Neuronal stem cell (in vitro differentiated cells): ENCODE measurements around the gene SNX1.
A peak's percentile ranks its signal among the peaks of the same experiment; 100 is the strongest.

Source experiments
- DNase-seq: peaks from one replicate; pipeline ENCODE4 v3.0.0-alpha.2; 2013; ENCODE audit warnings: low spot score
- H2AFZ ChIP-seq: one replicate; pipeline ENCODE4 v1.6.1; 2013; ENCODE audit warnings: mild to moderate bottlenecking, low read length, inconsistent platforms
- H2AK5ac ChIP-seq: 2 replicates; pipeline ENCODE4 v1.6.1; 2013; ENCODE audit warnings: low read depth, mild to moderate bottlenecking, inconsistent platforms, low read length, moderate library complexity, mixed read lengths
- H2BK120ac ChIP-seq: 2 replicates; pipeline ENCODE4 v1.6.1; 2013; ENCODE audit warnings: low read depth, mild to moderate bottlenecking, inconsistent platforms, low read length, moderate library complexity, mixed read lengths
- H2BK12ac ChIP-seq: one replicate; pipeline ENCODE4 v1.6.1; 2013; ENCODE audit warnings: low read length, inconsistent platforms
- H2BK15ac ChIP-seq: 2 replicates; pipeline ENCODE4 v1.6.1; 2013; ENCODE audit warnings: mild to moderate bottlenecking, low read length, inconsistent platforms, mixed read lengths
- H2BK5ac ChIP-seq: one replicate; pipeline ENCODE4 v1.6.1; 2013; ENCODE audit warnings: inconsistent platforms, mild to moderate bottlenecking, low read length, moderate library complexity
- H3K14ac ChIP-seq: one replicate; pipeline ENCODE4 v1.6.1; 2013; ENCODE audit warnings: low read length, inconsistent platforms
- H3K18ac ChIP-seq: 2 replicates; pipeline ENCODE4 v1.6.1; 2013; ENCODE audit warnings: low read length, inconsistent platforms
- H3K23ac ChIP-seq: 2 replicates; pipeline ENCODE4 v1.6.1; 2013; ENCODE audit warnings: low read depth, mild to moderate bottlenecking, mixed read lengths, low read length, inconsistent platforms; ENCODE audit not compliant: poor library complexity
- H3K27ac ChIP-seq: replicated peaks from 3 replicates; pipeline ENCODE4 v1.5.1; 2013; ENCODE audit warnings: low read length, inconsistent platforms
- H3K27me3 ChIP-seq, 3 experiments: 2 replicates each; pipeline ENCODE4 v1.6.1; 2013; ENCODE audit warnings: low read length in 3 of 3, mild to moderate bottlenecking in 2 of 3, inconsistent platforms in 1 of 3, low read depth in 1 of 3, mixed read lengths in 1 of 3, moderate library complexity in 1 of 3; ENCODE audit not compliant: control insufficient read depth in 3 of 3, insufficient read depth in 3 of 3
- H3K36me3 ChIP-seq, 2 donors: replicated peaks in 1 of 2; 2 replicates each; pipeline ENCODE4 v1.6.1; 2013; ENCODE audit warnings: low read length in 2 of 2; ENCODE audit not compliant: control insufficient read depth in 2 of 2, insufficient read depth in 2 of 2
- H3K4ac ChIP-seq: 2 replicates; pipeline ENCODE4 v1.6.1; 2013; ENCODE audit warnings: inconsistent platforms, mild to moderate bottlenecking, low read length, moderate library complexity
- H3K4me1 ChIP-seq, 2 donors: 1 replicate in 1 of 2; 2 replicates in 1 of 2; pipeline ENCODE4 v1.6.1; 2013; ENCODE audit warnings: low read length in 2 of 2, low read depth in 1 of 2; ENCODE audit not compliant: control insufficient read depth in 2 of 2, insufficient read depth in 1 of 2
- H3K4me2 ChIP-seq: one replicate; pipeline ENCODE4 v1.6.1; 2013; ENCODE audit warnings: mild to moderate bottlenecking, low read length, inconsistent platforms; ENCODE audit not compliant: insufficient read depth, poor library complexity, severe bottlenecking
- H3K4me3 ChIP-seq, 2 donors: 2 replicates each; pipeline ENCODE4 v1.5.1; 2013; ENCODE audit warnings: low read length in 2 of 2, mild to moderate bottlenecking in 2 of 2, inconsistent platforms in 1 of 2, moderate library complexity in 1 of 2
- H3K79me1 ChIP-seq: one replicate; pipeline ENCODE4 v1.6.1; 2013; ENCODE audit warnings: low read depth, mild to moderate bottlenecking, inconsistent platforms, low read length, moderate library complexity
- H3K9ac ChIP-seq: one replicate; pipeline ENCODE4 v1.6.1; 2013; ENCODE audit warnings: mild to moderate bottlenecking, low read depth, low read length, inconsistent platforms; ENCODE audit not compliant: poor library complexity
- H3K9me3 ChIP-seq, 2 donors: replicated peaks in 1 of 2; 2 replicates each; pipeline versions ENCODE3 to v1.6.1; 2013; ENCODE audit warnings: low read length in 2 of 2, mild to moderate bottlenecking in 2 of 2, inconsistent platforms in 1 of 2, low read depth in 1 of 2, mixed read lengths in 1 of 2, moderate library complexity in 1 of 2; ENCODE audit not compliant: control insufficient read depth in 2 of 2, insufficient read depth in 1 of 2
- H4K8ac ChIP-seq: one replicate; pipeline ENCODE4 v1.6.1; 2013; ENCODE audit warnings: low read depth, mild to moderate bottlenecking, inconsistent platforms, low read length, moderate library complexity
- H4K91ac ChIP-seq: one replicate; pipeline ENCODE4 v1.6.1; 2013; ENCODE audit warnings: low read length, low read depth, mild to moderate bottlenecking, inconsistent platforms; ENCODE audit not compliant: poor library complexity
- WGBS, 2 donors: extraction: QIAGEN DNeasy Blood & Tissue Kit; methylation state at CpG; one replicate each; pipeline ENCODE4 v1.1.7; 2013; ENCODE audit warnings: missing lambda C conversion rate in 2 of 2, mixed read lengths in 1 of 2; ENCODE audit not compliant: insufficient read length in 2 of 2, insufficient replicate concordance in 1 of 2; ENCODE audit errors: extremely low coverage in 2 of 2; 5-methylcytosine and 5-hydroxymethylcytosine counted together

The SNX1 gene

GRCh38 chr15:64162869-64163658 is 67.3 kb downstream of the SNX1 start, which contains the start of gene PPIB:
PPIB (minus strand) TSS chr15:64163022; CDS start chr15:64162986, 36 bp downstream.
- Histone ChIP-seq H2BK12ac (no peak within 1 kb of the TSS), H3K27ac (peak within 1 kb of the TSS; percentile 50), H4K8ac (no peak within 1 kb of the TSS), H3K4me1 (peaks cover 4 to 9% of the 10 kb centered on the region in 2 donors), H3K4me2 (peak within 1 kb of the TSS; percentile 50), H2AK5ac (peak within 1 kb of the TSS; percentile 60), H4K91ac (no peak within 1 kb of the TSS), H3K27me3 (no peaks in the 10 kb centered on the region), H2BK120ac (no peak within 1 kb of the TSS), H2BK15ac (no peak within 1 kb of the TSS), H3K9ac (peak within 1 kb of the TSS; percentile 95), H3K23ac (peak within 1 kb of the TSS; percentile 96), H3K18ac (peak within 1 kb of the TSS; percentile 92), H2BK5ac (no peak within 1 kb of the TSS), H3K4ac (no peak within 1 kb of the TSS), H3K36me3 (peaks cover 19 to 39% of the 10 kb centered on the region in 2 donors), H2AFZ (peak within 1 kb of the TSS; percentile 85), H3K79me1 (peaks cover 4% of the 10 kb centered on the region), H3K14ac (peak within 1 kb of the TSS; percentile 77), H3K9me3 (no peaks in the 10 kb centered on the region), H3K4me3 (peak within 1 kb of the TSS; percentile 70 to 100)
- WGBS, 2 donors = no CpG with 5 or more reads among the region's 69 CpGs
- DNase-seq = peak; percentile 92

- H3K9me3 ChIP-seq = no peaks in the 10 kb centered on the region
- H2BK120ac ChIP-seq = no peak overlapping the region
- H3K9ac ChIP-seq = no peak overlapping the region
- no peak overlapping the region for H3K23ac ChIP-seq
- no peak overlapping the region for H2BK15ac ChIP-seq
- H2BK12ac ChIP-seq = no peak overlapping the region
- no peak overlapping the region for H4K91ac ChIP-seq
- no peak overlapping the region for H3K27ac ChIP-seq
- H2BK5ac ChIP-seq = no peak overlapping the region
- WGBS, 2 donors = 100% methylated on average over 4 of the region's 14 CpGs; no CpG with 5 or more reads in 1 of the 2 donors
- H3K14ac ChIP-seq = no peak overlapping the region
- no peak overlapping the region for H3K4me2 ChIP-seq
- no peak overlapping the region for H2AK5ac ChIP-seq
- no peak overlapping the region for H3K18ac ChIP-seq
- H3K79me1 ChIP-seq = peaks cover 2% of the 10 kb centered on the region
- H3K4me3 ChIP-seq = peak overlapping the region in 1 of 2 donors; percentile 70
- H3K36me3 ChIP-seq = peaks cover 12 to 31% of the 10 kb centered on the region in 2 donors
- no peak overlapping the region for H3K4ac ChIP-seq
- DNase-seq = no peak
- no peaks in the 10 kb centered on the region for H3K27me3 ChIP-seq
- peaks cover 4 to 9% of the 10 kb centered on the region in 2 donors for H3K4me1 ChIP-seq
- peak overlapping the region; percentile 85 for H2AFZ ChIP-seq
- no peak overlapping the region for H4K8ac ChIP-seq
Measured at GRCh38 chr15:64163659-64164362, 68.0 kb downstream of the SNX1 start.

- Histone ChIP-seq H2BK15ac (no peak overlapping the region), H3K4me1 (peaks cover 4 to 9% of the 10 kb centered on the region in 2 donors), H3K27ac (no peak overlapping the region), H3K23ac (no peak overlapping the region), H3K4me2 (no peak overlapping the region), H3K9me3 (no peaks in the 10 kb centered on the region), H3K4ac (no peak overlapping the region), H2BK12ac (no peak overlapping the region), H3K14ac (no peak overlapping the region), H3K4me3 (no peak overlapping the region), H2AFZ (peak overlapping the region; percentile 85), H2AK5ac (no peak overlapping the region), H2BK120ac (no peak overlapping the region), H3K36me3 (peaks cover 9 to 26% of the 10 kb centered on the region in 2 donors), H3K79me1 (peaks cover 2% of the 10 kb centered on the region), H3K18ac (no peak overlapping the region), H2BK5ac (no peak overlapping the region), H4K8ac (no peak overlapping the region), H3K27me3 (no peaks in the 10 kb centered on the region), H4K91ac (no peak overlapping the region), H3K9ac (no peak overlapping the region)
- DNase-seq = no peak
- no CpG with 5 or more reads among the region's 4 CpGs for WGBS, 2 donors
Measured at GRCh38 chr15:64164436-64164835, 68.7 kb downstream of the SNX1 start.
